Ascending aorta (tissue), 2 donors: ENCODE measurements around the gene ACSL1. TPM values are rescaled to one million over a fixed set of nuclear protein-coding genes. Genes with fewer than 3 reads are reported as not detected.

Experiments
- DNase-seq, 2 donors: peaks; one replicate each; pipeline ENCODE4 v3.0.0-alpha.2; 2019; ENCODE audit warnings: low spot score in 2 of 2
- H3K27ac ChIP-seq, 2 donors: fragments of 200-600 bp; sonication (generic); one replicate each; pipeline ENCODE4 v1.5.1; 2016 to 2017; ENCODE audit warnings: mild to moderate bottlenecking in 1 of 2
- H3K27me3 ChIP-seq: fragments of 200-600 bp; sonication (generic); one replicate; pipeline ENCODE4 v1.5.1; 2017
- H3K36me3 ChIP-seq, 2 donors: fragments of 200-600 bp; sonication (generic); one replicate each; pipeline ENCODE4 v1.5.1; 2016
- H3K4me1 ChIP-seq, 2 donors: fragments of 200-600 bp; sonication (generic); one replicate each; pipeline ENCODE4 v1.5.1; 2016 to 2017; ENCODE audit warnings: mild to moderate bottlenecking in 1 of 2
- H3K4me3 ChIP-seq, 2 donors: fragments of 200-600 bp; sonication (generic); one replicate each; pipeline ENCODE4 v1.5.1; 2016 to 2017; ENCODE audit warnings: mild to moderate bottlenecking in 1 of 2
- H3K9me3 ChIP-seq, 2 donors: fragments of 200-600 bp; sonication (generic); one replicate each; pipeline ENCODE4 v1.5.1; 2016
- intact Hi-C: fragments of 100-400 bp; cut with DNase I; formaldehyde crosslinking; loops from one replicate; pipeline ENCODE4 v1.15.1; 2023
- total RNA-seq: library from RNA; depleted of rRNA; stranded (reverse); fragments of >200 nt; gene quantifications from one replicate; pipeline ENCODE4 v1.1.0, GENCODE V29; 2016
- TF ChIP-seq, protein P1 (sequence below), 3 experiments: fragments of 200-600 bp in 2 of 3; fragments of 450-650 bp in 1 of 3; sonication (generic) in 2 of 3; IDR thresholded peaks; one replicate each; pipeline ENCODE4 v1.5.1; 2016 to 2019; ENCODE audit warnings: antibody characterized with exemption in 3 of 3, mild to moderate bottlenecking in 1 of 3, moderate library complexity in 1 of 3

Gene ACSL1
- total RNA-seq, 1 donor from 2014 or later, result 31.8 TPM

DNA sequence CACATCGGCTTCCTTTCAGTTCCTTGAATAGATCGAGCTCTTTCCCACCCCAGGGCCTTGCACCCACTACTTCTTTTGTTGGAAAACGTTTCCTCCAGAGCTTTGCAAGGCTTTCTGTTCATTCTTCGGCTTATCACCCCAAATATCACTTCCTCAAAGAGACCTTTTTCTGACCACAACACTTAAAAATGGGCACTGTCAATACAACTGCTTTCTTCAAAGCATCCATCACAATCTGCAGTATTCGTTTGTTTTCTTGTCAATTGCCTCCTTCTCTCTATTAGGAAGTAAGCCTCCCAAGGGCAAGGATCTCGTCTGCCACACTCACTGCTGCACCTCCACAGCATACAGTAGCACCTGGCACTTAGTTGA, 74.2 kb downstream of the ACSL1 start:
- Histone ChIP-seq H3K27ac (no peak overlapping the region), H3K4me1 (peaks cover 6 to 19% of the 10 kb centered on the region in 2 donors), H3K36me3 (peaks cover 15 to 20% of the 10 kb centered on the region in 2 donors), H3K9me3 (no peaks in the 10 kb centered on the region), H3K4me3 (no peak overlapping the region), H3K27me3 (no peaks in the 10 kb centered on the region)
- DNase-seq, result no peak
- intact Hi-C loops, result no loop called here
- TF ChIP-seq, protein P1, sequence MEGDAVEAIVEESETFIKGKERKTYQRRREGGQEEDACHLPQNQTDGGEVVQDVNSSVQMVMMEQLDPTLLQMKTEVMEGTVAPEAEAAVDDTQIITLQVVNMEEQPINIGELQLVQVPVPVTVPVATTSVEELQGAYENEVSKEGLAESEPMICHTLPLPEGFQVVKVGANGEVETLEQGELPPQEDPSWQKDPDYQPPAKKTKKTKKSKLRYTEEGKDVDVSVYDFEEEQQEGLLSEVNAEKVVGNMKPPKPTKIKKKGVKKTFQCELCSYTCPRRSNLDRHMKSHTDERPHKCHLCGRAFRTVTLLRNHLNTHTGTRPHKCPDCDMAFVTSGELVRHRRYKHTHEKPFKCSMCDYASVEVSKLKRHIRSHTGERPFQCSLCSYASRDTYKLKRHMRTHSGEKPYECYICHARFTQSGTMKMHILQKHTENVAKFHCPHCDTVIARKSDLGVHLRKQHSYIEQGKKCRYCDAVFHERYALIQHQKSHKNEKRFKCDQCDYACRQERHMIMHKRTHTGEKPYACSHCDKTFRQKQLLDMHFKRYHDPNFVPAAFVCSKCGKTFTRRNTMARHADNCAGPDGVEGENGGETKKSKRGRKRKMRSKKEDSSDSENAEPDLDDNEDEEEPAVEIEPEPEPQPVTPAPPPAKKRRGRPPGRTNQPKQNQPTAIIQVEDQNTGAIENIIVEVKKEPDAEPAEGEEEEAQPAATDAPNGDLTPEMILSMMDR (IDR thresholded peaks at IDR 0.05), result no peak

DNA sequence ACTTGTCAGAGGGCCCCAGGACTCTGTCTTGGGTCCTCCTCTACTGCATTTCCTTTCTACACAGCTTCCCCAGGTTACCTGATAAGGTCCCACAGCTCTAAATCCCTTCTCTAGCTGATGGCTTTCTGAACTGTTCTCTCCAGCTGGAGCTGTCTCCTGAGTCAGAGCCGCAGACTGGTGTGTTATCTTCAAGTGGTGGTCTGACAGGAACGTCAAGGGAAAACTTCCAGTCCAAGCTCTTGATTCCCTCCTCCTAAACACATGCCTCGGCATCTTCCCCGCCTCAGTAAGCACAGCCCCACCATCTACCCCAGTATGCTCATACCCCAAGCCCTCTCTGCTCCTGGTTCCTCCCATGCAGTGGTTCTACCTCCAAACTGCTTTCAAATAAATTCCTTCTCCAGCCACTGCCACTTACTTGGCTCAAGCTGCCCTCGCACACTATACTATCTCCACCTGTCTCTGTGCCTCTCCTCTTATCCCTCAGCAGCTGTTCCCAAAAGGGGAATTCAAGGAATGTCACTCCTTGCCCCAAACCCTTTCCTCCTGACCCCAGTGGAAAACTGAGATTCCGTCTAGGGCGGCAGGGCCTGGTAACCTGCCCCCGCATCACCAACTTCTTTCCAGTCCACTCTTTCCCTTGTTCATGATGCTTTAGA, 74.7 kb downstream of the ACSL1 start:
- peak in 1 of 2 donors; percentile 37 for DNase-seq
- peaks cover 12 to 15% of the 10 kb centered on the region in 2 donors for H3K36me3 ChIP-seq
- no peaks in the 10 kb centered on the region for H3K27me3 ChIP-seq
- H3K4me3 ChIP-seq, result no peak overlapping the region
- no peak overlapping the region for H3K27ac ChIP-seq
- no peaks in the 10 kb centered on the region for H3K9me3 ChIP-seq
- TF ChIP-seq, protein P1 (IDR thresholded peaks at IDR 0.05), result no peak
- H3K4me1 ChIP-seq, result peaks cover 6 to 23% of the 10 kb centered on the region in 2 donors
- intact Hi-C loops, result no loop called here

DNA sequence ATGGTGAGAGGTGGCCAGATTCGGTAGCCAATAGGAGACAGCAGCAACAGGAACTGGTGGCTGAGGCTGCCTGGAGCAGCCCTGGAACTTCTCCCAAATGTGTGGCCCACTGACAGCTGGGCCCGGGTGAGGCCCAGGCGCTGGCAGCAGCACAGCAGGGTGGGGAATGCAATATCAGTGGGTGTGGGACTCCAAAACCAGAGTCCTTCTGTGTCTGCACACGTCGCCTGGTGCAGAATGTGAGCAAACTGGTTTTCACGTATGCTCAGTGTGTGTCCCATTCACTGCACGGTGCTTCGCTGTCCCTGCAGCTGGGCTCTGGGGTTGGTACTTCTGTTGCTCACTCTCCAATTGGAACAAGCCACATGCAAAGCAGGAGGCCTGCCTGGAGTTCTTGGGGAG, 77.5 kb downstream of the ACSL1 start:
- Histone ChIP-seq H3K27me3 (no peaks in the 10 kb centered on the region), H3K4me1 (peaks cover 6 to 26% of the 10 kb centered on the region in 2 donors), H3K36me3 (peaks cover 0 to 5% of the 10 kb centered on the region in 2 donors), H3K9me3 (no peaks in the 10 kb centered on the region), H3K4me3 (no peak overlapping the region), H3K27ac (peak overlapping the region in 1 of 2 donors; percentile 77)
- TF ChIP-seq, protein P1 (IDR thresholded peaks at IDR 0.05), result no peak
- intact Hi-C loops, result loop anchor here (5.0 to 10.0 kb wide), 5 partner anchors 79 to 483 kb away; partner anchors contain the start of genes ACSL1, CASP3 and PRIMPOL
- DNase-seq, result peak in 1 of 2 donors; percentile 61

DNA sequence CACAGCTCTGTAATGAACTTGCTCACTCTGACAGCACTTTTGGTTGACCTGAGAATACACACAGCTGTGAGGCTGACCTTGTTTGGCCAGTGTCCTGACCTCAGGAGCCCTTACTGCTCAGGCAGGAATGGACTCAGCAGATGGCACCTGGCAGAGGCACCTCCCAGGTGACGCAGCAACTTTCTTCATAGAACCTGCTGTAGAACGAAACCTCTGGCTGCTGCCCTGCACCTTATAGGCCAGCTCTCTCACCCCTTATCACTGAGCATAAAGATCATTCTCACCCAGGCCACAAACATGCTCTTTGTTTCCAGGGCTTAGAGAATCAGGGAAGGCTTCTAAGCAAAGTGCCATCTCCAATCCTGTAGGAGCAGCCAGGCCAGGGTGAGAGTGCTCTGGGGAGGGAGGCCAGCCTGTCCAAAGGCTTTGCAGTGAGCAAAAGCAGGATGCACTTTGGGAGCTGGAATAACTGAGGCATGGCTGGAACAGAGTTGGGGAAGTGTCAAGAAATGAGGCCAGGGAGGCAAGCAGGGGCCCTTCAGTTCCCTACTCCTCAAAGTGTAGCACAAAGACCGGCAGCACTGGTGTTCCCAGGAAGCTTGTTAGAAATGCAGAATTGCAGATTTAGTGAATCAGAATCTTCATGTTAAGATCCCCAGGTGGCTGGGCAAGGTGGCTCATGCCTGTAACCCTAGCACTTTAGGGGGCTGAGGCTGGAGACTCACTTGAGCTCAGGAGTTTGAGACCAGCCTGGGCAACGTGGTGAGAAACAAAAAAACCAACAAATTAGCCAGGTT, 78.5 kb downstream of the ACSL1 start:
- Histone ChIP-seq H3K9me3 (no peaks in the 10 kb centered on the region), H3K27ac (peak overlapping the region; percentile 74 to 77), H3K4me3 (peak overlapping the region in 1 of 2 donors; percentile 36), H3K36me3 (no peaks in the 10 kb centered on the region), H3K27me3 (no peaks in the 10 kb centered on the region), H3K4me1 (peaks cover 6 to 26% of the 10 kb centered on the region in 2 donors)
- TF ChIP-seq, protein P1 (IDR thresholded peaks at IDR 0.05), result no peak
- intact Hi-C loops, result loop anchor here (5.0 to 10.0 kb wide), 5 partner anchors 80 to 482 kb away; partner anchors contain the start of genes ACSL1, CASP3 and PRIMPOL
- DNase-seq, result no peak

DNA sequence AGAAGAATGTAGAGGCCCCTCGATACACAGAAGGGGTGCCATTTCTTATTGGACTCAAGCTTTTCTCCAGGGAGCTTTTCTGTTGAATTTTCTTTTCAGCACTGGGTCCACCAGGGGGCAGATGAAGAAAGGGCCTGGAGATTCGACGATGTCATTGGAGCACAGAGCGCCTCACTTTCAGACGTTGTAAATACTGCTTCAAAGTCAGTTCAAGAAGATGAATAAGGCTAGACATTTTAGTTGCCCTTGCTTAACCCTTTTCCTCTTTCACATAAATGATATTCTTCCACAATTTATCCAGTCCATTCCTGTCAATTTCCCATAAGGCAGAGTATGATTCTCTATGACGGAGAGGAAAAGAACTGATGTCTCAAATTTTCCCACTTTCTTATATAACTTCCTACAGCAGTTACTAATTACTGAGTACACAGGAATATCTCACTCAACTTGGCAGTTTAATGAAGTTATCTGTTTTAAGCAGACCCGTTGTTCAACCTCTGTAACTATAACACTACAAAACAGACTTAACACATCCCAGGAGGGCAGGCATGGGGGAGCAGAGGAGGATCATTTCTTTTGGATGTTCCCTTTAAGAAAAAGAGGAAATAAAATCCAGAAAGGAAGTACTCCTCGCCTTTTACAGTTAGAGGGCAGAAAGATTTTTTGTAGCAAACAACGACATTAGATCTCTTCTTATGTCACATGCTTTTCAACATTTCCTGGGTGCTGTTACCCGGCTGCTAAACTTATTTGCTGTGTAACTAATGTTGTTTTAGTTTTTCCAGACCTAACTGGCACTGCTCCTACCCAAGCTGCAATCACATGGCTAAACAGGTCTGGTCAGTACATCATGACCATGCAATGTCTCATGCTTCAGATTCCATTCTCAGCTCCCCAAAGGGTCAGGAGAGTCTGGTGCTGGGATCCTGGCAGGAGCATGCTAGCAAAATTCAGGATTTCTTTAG, 79.7 kb downstream of the ACSL1 start:
- peak; percentile 17 to 86 for DNase-seq

More for the DNA sequence above, 79.7 kb downstream of the ACSL1 start:
- Histone ChIP-seq H3K27me3 (no peaks in the 10 kb centered on the region), H3K4me3 (peak overlapping the region in 1 of 2 donors; percentile 36), H3K27ac (peak overlapping the region; percentile 74 to 77), H3K36me3 (no peaks in the 10 kb centered on the region), H3K4me1 (peaks cover 6 to 26% of the 10 kb centered on the region in 2 donors), H3K9me3 (no peaks in the 10 kb centered on the region)
- TF ChIP-seq, protein P1 (IDR thresholded peaks at IDR 0.05), result peak; percentile 57 to 78 (median 71)
- intact Hi-C loops, result loop anchor here (1.0 to 10.0 kb wide), 8 partner anchors 12 to 481 kb away; partner anchors contain the start of genes ACSL1, CASP3, CENPU and PRIMPOL
